ENCODE results near the gene PIP4P1.
A peak's percentile ranks its signal among the peaks of the same experiment; 100 is the strongest.

The PIP4P1 gene

GRCh38 chr14:20416223-20416622, 45.0 kb downstream of the PIP4P1 start:
- Mint-ChIP-seq H3K9me3 (no peaks in the 10 kb centered on the region), H3K4me3 (no peak overlapping the region), H3K4me1 (peaks cover 20% of the 10 kb centered on the region), H3K36me3 (peaks cover 2% of the 10 kb centered on the region), H3K27ac (peak overlapping the region; percentile 6), H3K27me3 (no peaks in the 10 kb centered on the region)
- ATAC-seq (ENCODE audit: low read depth) (no peak), DNase-seq (ENCODE audit: low spot score in 2 of 2) (no peak)

- no peaks in the 10 kb centered on the region for H3K27me3 Mint-ChIP-seq
- DNase-seq (ENCODE audit: low spot score in 2 of 2) (peak; percentile 41 to 62), ATAC-seq (ENCODE audit: low read depth) (peak; percentile 38)
- H3K27ac Mint-ChIP-seq = peak overlapping the region; percentile 6
- H3K9me3 Mint-ChIP-seq = no peaks in the 10 kb centered on the region
- peaks cover 23% of the 10 kb centered on the region for H3K4me1 Mint-ChIP-seq
- peaks cover 5% of the 10 kb centered on the region for H3K36me3 Mint-ChIP-seq
- H3K4me3 Mint-ChIP-seq = no peak overlapping the region
Observed at GRCh38 chr14:20415782-20416206, 45.4 kb downstream of the PIP4P1 start.

GRCh38 chr14:20413744-20414082, 47.5 kb downstream of the PIP4P1 start:
- DNase-seq (ENCODE audit: low spot score in 2 of 2) = no peak
- Mint-ChIP-seq H3K4me3 (peak overlapping the region; percentile 100), H3K4me1 (peaks cover 31% of the 10 kb centered on the region), H3K27ac (peak overlapping the region; percentile 97), H3K36me3 (peaks cover 12% of the 10 kb centered on the region), H3K27me3 (no peaks in the 10 kb centered on the region), H3K9me3 (no peaks in the 10 kb centered on the region)
- peak; percentile 16 for ATAC-seq (ENCODE audit: low read depth)

DNA sequence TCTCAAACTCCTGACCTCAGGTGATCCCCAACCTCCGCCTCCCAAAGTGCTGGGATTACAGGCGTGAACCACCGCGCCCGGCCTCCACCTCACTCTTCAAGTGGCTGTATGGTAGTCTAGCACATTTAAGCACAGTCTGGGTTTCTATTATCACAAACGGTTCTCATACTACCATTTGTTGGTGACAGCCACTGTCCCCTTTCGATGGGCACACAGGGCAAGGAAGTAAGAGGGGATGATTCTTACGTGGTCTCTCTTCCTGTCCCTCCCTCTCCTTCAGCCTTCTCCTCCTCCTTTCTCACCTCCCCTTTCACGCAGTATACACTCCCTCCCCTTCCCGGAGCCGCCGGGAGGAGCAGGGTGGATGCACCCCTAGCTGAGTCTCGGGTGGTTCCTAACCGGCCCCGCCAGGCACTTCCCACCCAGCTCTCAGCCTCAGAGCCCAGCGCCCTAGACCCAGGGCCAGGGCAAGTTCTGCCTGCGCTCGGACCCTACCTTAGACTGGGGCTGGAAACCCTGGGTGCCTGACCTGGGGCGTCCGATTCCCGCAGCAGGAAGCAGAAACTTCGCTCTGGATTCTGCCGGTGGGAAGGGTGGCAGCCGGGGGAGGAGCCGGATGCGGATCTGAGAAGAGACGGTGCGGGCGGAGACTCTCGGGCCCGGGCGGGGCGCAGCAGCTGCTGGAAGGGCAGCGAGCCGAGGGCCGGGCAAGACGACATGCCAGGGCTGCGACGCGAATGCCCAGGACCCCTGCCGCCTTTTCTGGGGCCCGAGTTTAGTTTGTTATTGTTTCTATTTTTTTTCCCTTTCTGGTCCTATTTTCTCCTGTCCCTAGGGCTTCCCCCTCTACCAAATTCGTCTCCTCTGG, 48.1 kb downstream of the PIP4P1 start, which contains the start of gene TEP1:
TSS of gene TEP1 (minus strand) at position 626 of the 868 bp plus-strand sequence. CDS start 5,062 bp downstream, outside the sequence.
- ATAC-seq (ENCODE audit: low read depth) = peak; percentile 65
- no peaks in the 10 kb centered on the region for H3K9me3 Mint-ChIP-seq
- H3K27ac Mint-ChIP-seq = peak within 1 kb of the TSS; percentile 97
- H3K27me3 Mint-ChIP-seq = no peaks in the 10 kb centered on the region
- H3K4me1 Mint-ChIP-seq = peaks cover 35% of the 10 kb centered on the region
- peak; percentile 41 to 60 for DNase-seq (ENCODE audit: low spot score in 2 of 2)
- peak within 1 kb of the TSS; percentile 100 for H3K4me3 Mint-ChIP-seq
- peaks cover 12% of the 10 kb centered on the region for H3K36me3 Mint-ChIP-seq

DNA sequence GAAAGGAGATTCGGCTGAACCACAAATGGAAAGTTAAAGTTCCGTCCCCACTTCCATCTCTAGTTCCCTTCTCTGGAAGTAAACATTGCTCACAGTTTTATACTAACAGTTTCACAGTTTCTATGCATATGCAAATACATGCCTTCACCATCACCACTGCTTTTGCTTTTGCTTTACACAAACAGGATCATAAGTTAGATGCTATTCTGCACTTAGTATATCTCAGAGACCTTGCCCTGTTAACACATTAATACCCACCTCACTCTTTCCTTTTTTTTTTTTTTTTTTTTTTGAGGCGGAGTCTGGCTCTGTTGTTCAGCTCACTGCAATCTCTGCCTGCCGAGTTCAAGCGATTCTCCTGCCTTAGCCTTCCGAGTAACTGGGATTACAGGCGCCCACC, 48.8 kb downstream of the PIP4P1 start:
- peaks cover 41% of the 10 kb centered on the region for H3K4me1 Mint-ChIP-seq
- H3K4me3 Mint-ChIP-seq = peak overlapping the region; percentile 100
- peak; percentile 85 for ATAC-seq (ENCODE audit: low read depth)
- DNase-seq (ENCODE audit: low spot score in 2 of 2) = peak in 1 of 2 donors; percentile 40
- H3K27me3 Mint-ChIP-seq = no peaks in the 10 kb centered on the region
- H3K36me3 Mint-ChIP-seq = peaks cover 17% of the 10 kb centered on the region
- no peaks in the 10 kb centered on the region for H3K9me3 Mint-ChIP-seq
- H3K27ac Mint-ChIP-seq = peak overlapping the region; percentile 97

- DNase-seq (ENCODE audit: low spot score in 2 of 2) (no peak), ATAC-seq (ENCODE audit: low read depth) (no peak)
- no peaks in the 10 kb centered on the region for H3K27me3 Mint-ChIP-seq
- H3K27ac Mint-ChIP-seq = peak overlapping the region; percentile 75
- H3K9me3 Mint-ChIP-seq = no peaks in the 10 kb centered on the region
- peaks cover 39% of the 10 kb centered on the region for H3K36me3 Mint-ChIP-seq
- H3K4me3 Mint-ChIP-seq = no peak overlapping the region
- peaks cover 43% of the 10 kb centered on the region for H3K4me1 Mint-ChIP-seq
Observed at GRCh38 chr14:20409226-20409625, 52.0 kb downstream of the PIP4P1 start.
